IPS-18a (cell line): ENCODE results near the gene CFAP61.
"Not testable (repeated sequence)": the region's sequence is repeated elsewhere in the genome, so short reads cannot be mapped to it uniquely, and the experiment has no call there.

ENCODE experiments used
- H3K27ac ChIP-seq: one replicate; pipeline ENCODE4 v1.5.1; 2013; ENCODE audit warnings: low read length
- H3K27me3 ChIP-seq: one replicate; pipeline ENCODE4 v1.6.1; 2013; ENCODE audit warnings: mild to moderate bottlenecking, low read length; ENCODE audit not compliant: control insufficient read depth, insufficient read depth
- H3K36me3 ChIP-seq: one replicate; pipeline ENCODE4 v1.6.1; 2013; ENCODE audit warnings: low read depth, low read length; ENCODE audit not compliant: control insufficient read depth
- H3K4me1 ChIP-seq: one replicate; pipeline ENCODE4 v1.6.1; 2013; ENCODE audit warnings: low read depth, low read length; ENCODE audit not compliant: control insufficient read depth
- H3K4me3 ChIP-seq: one replicate; pipeline ENCODE4 v1.5.1; 2013; ENCODE audit warnings: low read length
- H3K9ac ChIP-seq: one replicate; pipeline ENCODE4 v1.6.1; 2013; ENCODE audit warnings: mild to moderate bottlenecking, low read length, moderate library complexity
- H3K9me3 ChIP-seq: one replicate; pipeline ENCODE4 v1.6.1; 2013; ENCODE audit warnings: low read depth, low read length; ENCODE audit not compliant: control insufficient read depth

CFAP61 gene

GRCh38 chr20:20052074-20052970 is at the start of gene CFAP61, which contains the start of gene CRNKL1:
CFAP61 (plus strand) TSS chr20:20052532; CDS start chr20:20056654, 4,122 bp downstream.
CRNKL1 (minus strand) TSS chr20:20052466; CDS start chr20:20052342, 124 bp downstream.
- no peaks in the 10 kb centered on the region for H3K27me3 ChIP-seq
- peak within 1 kb of the TSS; percentile 98 for H3K4me3 ChIP-seq
- no peaks in the 10 kb centered on the region for H3K9me3 ChIP-seq
- peaks cover 30% of the 10 kb centered on the region for H3K36me3 ChIP-seq
- H3K9ac ChIP-seq = peak within 1 kb of the TSS; percentile 84
- peak within 1 kb of the TSS; percentile 84 for H3K27ac ChIP-seq
- H3K4me1 ChIP-seq = peaks cover 6% of the 10 kb centered on the region

- H3K4me1 ChIP-seq = no peaks in the 10 kb centered on the region
- no peak overlapping the region for H3K9ac ChIP-seq
- H3K27ac ChIP-seq = no peak overlapping the region
- H3K27me3 ChIP-seq = no peaks in the 10 kb centered on the region
- no peaks in the 10 kb centered on the region for H3K36me3 ChIP-seq
- H3K9me3 ChIP-seq = no peaks in the 10 kb centered on the region
- H3K4me3 ChIP-seq = no peak overlapping the region
These were observed 49.0 kb upstream of the CFAP61 start for GRCh38 chr20:20003031-20003954.

GRCh38 chr20:20003955-20004322 is 48.4 kb upstream of the CFAP61 start:
- not testable (repeated sequence) for H3K4me3 ChIP-seq, H3K27ac ChIP-seq, H3K9ac ChIP-seq, H3K36me3 ChIP-seq, H3K27me3 ChIP-seq, H3K4me1 ChIP-seq, H3K9me3 ChIP-seq

GRCh38 chr20:20005342-20005741 is 47.0 kb upstream of the CFAP61 start:
- Histone ChIP-seq H3K27me3 (no peaks in the 10 kb centered on the region), H3K9me3 (no peaks in the 10 kb centered on the region), H3K4me3 (no peak overlapping the region), H3K36me3 (no peaks in the 10 kb centered on the region), H3K9ac (no peak overlapping the region), H3K27ac (no peak overlapping the region), H3K4me1 (no peaks in the 10 kb centered on the region)

GRCh38 chr20:20009784-20010253 is 42.5 kb upstream of the CFAP61 start:
- Histone ChIP-seq H3K36me3 (no peaks in the 10 kb centered on the region), H3K27me3 (no peaks in the 10 kb centered on the region), H3K27ac (no peak overlapping the region), H3K9me3 (no peaks in the 10 kb centered on the region), H3K9ac (no peak overlapping the region), H3K4me1 (no peaks in the 10 kb centered on the region), H3K4me3 (no peak overlapping the region)

GRCh38 chr20:20010639-20011500 is 41.5 kb upstream of the CFAP61 start:
- Histone ChIP-seq H3K27me3 (no peaks in the 10 kb centered on the region), H3K4me3 (no peak overlapping the region), H3K27ac (no peak overlapping the region), H3K4me1 (no peaks in the 10 kb centered on the region), H3K9me3 (no peaks in the 10 kb centered on the region), H3K9ac (no peak overlapping the region), H3K36me3 (no peaks in the 10 kb centered on the region)

GRCh38 chr20:20012541-20012940 is 39.8 kb upstream of the CFAP61 start:
- no peaks in the 10 kb centered on the region for H3K9me3 ChIP-seq
- no peak overlapping the region for H3K4me3 ChIP-seq
- H3K27ac ChIP-seq = no peak overlapping the region
- no peaks in the 10 kb centered on the region for H3K4me1 ChIP-seq
- H3K27me3 ChIP-seq = no peaks in the 10 kb centered on the region
- H3K36me3 ChIP-seq = no peaks in the 10 kb centered on the region
- no peak overlapping the region for H3K9ac ChIP-seq

- H3K4me3 ChIP-seq = no peak overlapping the region
- no peaks in the 10 kb centered on the region for H3K9me3 ChIP-seq
- H3K27ac ChIP-seq = no peak overlapping the region
- H3K9ac ChIP-seq = no peak overlapping the region
- H3K27me3 ChIP-seq = no peaks in the 10 kb centered on the region
- no peaks in the 10 kb centered on the region for H3K36me3 ChIP-seq
- peaks cover 4% of the 10 kb centered on the region for H3K4me1 ChIP-seq
These were observed 37.7 kb upstream of the CFAP61 start for GRCh38 chr20:20014659-20015058.

- Histone ChIP-seq H3K4me1 (peaks cover 4% of the 10 kb centered on the region), H3K36me3 (no peaks in the 10 kb centered on the region), H3K9me3 (no peaks in the 10 kb centered on the region), H3K27ac (no peak within 1 kb of the TSS), H3K27me3 (no peaks in the 10 kb centered on the region), H3K4me3 (peak within 1 kb of the TSS; percentile 92), H3K9ac (peak within 1 kb of the TSS; percentile 72)
These were observed 35.1 kb upstream of the CFAP61 start, which contains the start of gene NAA20 for GRCh38 chr20:20017001-20017843. NAA20 (plus strand) TSS chr20:20017362; CDS start chr20:20017397, 35 bp downstream.

GRCh38 chr20:20017844-20018185 is 34.5 kb upstream of the CFAP61 start:
- Histone ChIP-seq H3K27me3 (no peaks in the 10 kb centered on the region), H3K9me3 (no peaks in the 10 kb centered on the region), H3K4me1 (peaks cover 4% of the 10 kb centered on the region), H3K9ac (peak overlapping the region; percentile 72), H3K27ac (no peak overlapping the region), H3K36me3 (no peaks in the 10 kb centered on the region), H3K4me3 (peak overlapping the region; percentile 92)
